ENCODE measurements around the gene NRG3.

GRCh38 chr10:82932451-82932850 lies 1057.5 kb downstream of the NRG3 start:
- TF ChIP-seq POLR2AphosphoS5 (IDR thresholded peaks at IDR 0.05; ENCODE audit: borderline replicate concordance, low read depth, low read length) (no peak), EZH2 (IDR thresholded peaks at IDR 0.05) (no peak), FOXP2 (optimal IDR thresholded peaks at IDR 0.05; ENCODE audit: control extremely low read depth, extremely low read length, insufficient read depth) (no peak)

Measured in SK-N-MC (cell line).